ENCODE results near the gene MED10.

- no peak for TF ChIP-seq POLR2A (IDR thresholded peaks at IDR 0.05; ENCODE audit: low read depth, low read length)
- TF ChIP-seq POLR2AphosphoS5 (IDR thresholded peaks at IDR 0.05; ENCODE audit: low read depth, low read length): no peak
- no peak for TF ChIP-seq TAF1 (IDR thresholded peaks at IDR 0.05; ENCODE audit: low read depth, low read length)
- no peak for TF ChIP-seq PAX5 (IDR thresholded peaks at IDR 0.05; ENCODE audit: insufficient read depth, low read length, severe bottlenecking)
- TF ChIP-seq SPI1 (IDR thresholded peaks at IDR 0.05; ENCODE audit: low read depth, low read length): no peak
- TF ChIP-seq POU2F2 (IDR thresholded peaks at IDR 0.05; ENCODE audit: low read depth, low read length): no peak
These were observed 9.6 kb upstream of the MED10 start for GRCh38 chr5:6387970-6388369.
